ENCODE results near the gene NTN1.

The NTN1 gene

DNA sequence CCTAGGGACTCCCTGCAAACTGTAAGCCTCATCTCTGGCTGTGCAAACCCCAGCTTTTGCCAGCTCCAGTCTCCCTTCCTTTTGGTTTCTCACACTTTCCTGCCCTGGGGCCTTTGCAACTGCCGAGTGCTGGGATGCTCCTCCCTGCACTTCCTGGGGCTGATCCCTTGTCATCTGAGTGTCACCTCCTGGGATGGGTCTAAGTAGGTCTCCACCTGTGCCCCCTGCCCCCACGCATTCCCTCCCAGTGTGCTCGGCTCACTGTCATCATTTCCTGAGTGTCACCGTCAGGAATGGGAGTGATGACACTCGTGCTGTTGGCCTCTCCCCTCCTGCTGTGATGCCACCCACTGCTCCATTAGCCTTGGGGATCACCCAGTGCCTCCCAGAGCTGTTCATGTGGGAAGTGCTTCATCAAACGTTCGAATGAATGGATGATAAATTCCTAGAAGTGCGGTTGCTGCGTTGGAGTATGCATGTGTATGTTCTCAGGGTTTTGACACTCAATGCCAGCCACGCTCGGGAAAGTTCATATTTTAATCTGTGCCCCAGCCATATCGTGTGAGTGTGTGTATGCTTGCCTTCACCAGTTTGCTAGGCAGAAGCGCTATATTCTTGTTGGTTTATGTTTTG lies 189.9 kb downstream of the NTN1 start:
- ChIA-PET POLR2A (interaction anchor here (1.0 kb wide), 1 partner anchor 12 kb away, joined by 4 read pairs; no protein-coding TSS in a partner anchor), CTCF (no interaction called here)
- H3K27ac ChIP-seq (ENCODE audit: extremely low read depth, low read depth, low read length), result no peak overlapping the region
- no peaks in the 10 kb centered on the region; the same call in 1 of the 2 replicates for H3K9me3 ChIP-seq (ENCODE audit: control insufficient read depth, insufficient read depth, low read depth, low read length)
- H3K4me3 ChIP-seq (ENCODE audit: low read depth, low read length), result no peak overlapping the region
- TF ChIP-seq GLIS2 (tag by site-specific recombination; IDR thresholded peaks at IDR 0.05) (0 out of 2 replicates have a peak, but pooled peaks have one; percentile 21), EGR2 (tag by site-specific recombination; IDR thresholded peaks at IDR 0.05; ENCODE audit: low read depth) (peak; percentile 37; the same call in 1 of the 2 replicates), ZNF341 (tag by site-specific recombination; IDR thresholded peaks at IDR 0.05; ENCODE audit: low read depth) (0 out of 2 replicates have a peak, but pooled peaks have one; percentile 20), ZNF350 (tag by site-specific recombination; IDR thresholded peaks at IDR 0.05) (no peak), ZFHX2 (tag by site-specific recombination; conservative IDR thresholded peaks at IDR 0.05) (peak; percentile 31; the same call in 1 of the 2 replicates), GLIS1 (tag by site-specific recombination; IDR thresholded peaks at IDR 0.05) (peak; percentile 98), ZIC2 (tag by site-specific recombination; IDR thresholded peaks at IDR 0.05) (peak; percentile 98)
- TF ChIP-seq, protein P1, sequence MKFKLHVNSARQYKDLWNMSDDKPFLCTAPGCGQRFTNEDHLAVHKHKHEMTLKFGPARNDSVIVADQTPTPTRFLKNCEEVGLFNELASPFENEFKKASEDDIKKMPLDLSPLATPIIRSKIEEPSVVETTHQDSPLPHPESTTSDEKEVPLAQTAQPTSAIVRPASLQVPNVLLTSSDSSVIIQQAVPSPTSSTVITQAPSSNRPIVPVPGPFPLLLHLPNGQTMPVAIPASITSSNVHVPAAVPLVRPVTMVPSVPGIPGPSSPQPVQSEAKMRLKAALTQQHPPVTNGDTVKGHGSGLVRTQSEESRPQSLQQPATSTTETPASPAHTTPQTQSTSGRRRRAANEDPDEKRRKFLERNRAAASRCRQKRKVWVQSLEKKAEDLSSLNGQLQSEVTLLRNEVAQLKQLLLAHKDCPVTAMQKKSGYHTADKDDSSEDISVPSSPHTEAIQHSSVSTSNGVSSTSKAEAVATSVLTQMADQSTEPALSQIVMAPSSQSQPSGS (tag by site-specific recombination; IDR thresholded peaks at IDR 0.05; ENCODE audit: low read depth), result no peak
- H3K4me1 ChIP-seq (ENCODE audit: control insufficient read depth, insufficient read depth, low read length), result no peaks in the 10 kb centered on the region
- peaks cover 4 to 21% of the 10 kb centered on the region in 2 experiments; a peak in 2 of 3 replicates for H3K36me3 ChIP-seq (ENCODE audit: control insufficient read depth in 2 of 2, insufficient read depth in 1 of 2, low read length in 2 of 2)

DNA sequence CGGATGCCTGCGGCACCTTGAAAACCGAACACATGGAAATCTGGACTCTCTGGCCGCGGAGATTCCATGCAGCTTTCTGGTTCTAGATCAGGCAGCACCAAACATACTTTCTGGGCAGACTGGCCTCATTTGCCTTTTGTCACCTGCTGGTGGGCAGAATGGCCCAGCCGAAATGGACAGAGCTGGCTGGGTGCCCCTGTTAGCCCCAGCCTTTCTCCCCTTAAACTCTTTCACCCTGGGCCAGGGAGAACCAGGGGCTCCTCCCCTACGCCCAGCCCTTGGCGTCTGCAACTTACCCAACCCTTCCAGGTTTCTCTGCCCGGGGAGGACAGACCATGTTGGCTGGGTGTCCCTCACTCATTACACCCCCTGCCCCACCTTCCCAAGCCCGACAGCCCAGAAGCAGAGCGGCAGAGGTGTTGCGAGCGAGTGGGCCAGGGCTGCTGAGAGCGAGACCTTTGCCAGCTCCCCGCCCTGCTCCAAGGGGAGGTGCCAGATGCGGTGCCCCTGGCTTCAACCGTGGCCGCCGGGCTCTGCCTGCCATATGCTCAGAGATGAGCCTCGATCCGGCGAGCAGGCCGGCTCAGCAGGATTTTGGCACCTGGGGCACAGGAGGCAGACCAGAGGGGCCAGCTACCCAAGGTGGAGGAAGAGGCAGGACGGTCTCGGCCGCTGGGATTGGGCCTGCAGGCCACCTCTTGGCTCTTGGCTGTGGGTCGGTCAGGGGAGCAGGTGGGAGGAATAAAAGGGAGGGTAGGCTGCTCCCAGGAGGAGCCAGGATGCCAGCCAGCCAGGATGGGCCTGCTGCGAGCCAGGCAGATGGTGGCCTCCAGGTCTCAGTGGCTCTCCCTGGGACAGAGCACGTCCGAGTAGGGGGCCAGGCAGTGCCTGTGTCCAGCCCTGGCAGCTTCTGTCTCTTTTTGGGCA lies 191.3 kb downstream of the NTN1 start:
- no peak overlapping the region for H3K4me3 ChIP-seq (ENCODE audit: low read depth, low read length)
- ChIA-PET CTCF (no interaction called here), POLR2A (no interaction called here)

DNA sequence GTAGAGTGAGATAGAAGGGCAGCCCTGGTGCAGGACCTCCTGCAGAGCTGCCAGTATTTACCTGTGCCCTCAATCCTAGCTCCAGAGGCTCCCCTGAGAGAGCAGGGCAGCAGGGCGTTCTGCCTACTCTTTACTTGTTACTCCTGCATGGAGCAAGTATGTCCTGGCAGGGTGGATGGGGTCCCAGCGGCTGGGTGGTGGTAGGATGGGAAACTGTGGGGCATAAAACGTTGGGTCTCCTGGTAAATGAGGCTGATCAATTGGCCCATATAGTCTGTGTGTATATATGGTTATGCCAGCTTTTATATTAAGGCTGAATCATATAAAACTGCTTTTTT lies 192.0 kb downstream of the NTN1 start:
- TF ChIP-seq YY2 (tag by site-specific recombination; IDR thresholded peaks at IDR 0.05), result no peak
- TF ChIP-seq FEZF1 (tag by site-specific recombination; IDR thresholded peaks at IDR 0.05), result no peak
- TF ChIP-seq SP7 (tag by site-specific recombination; IDR thresholded peaks at IDR 0.05), result no peak
- TF ChIP-seq ZSCAN23 (tag by site-specific recombination; IDR thresholded peaks at IDR 0.05), result no peak
- TF ChIP-seq ZNF174 (tag by site-specific recombination; IDR thresholded peaks at IDR 0.05), result no peak
- TF ChIP-seq ZNF677 (tag by site-specific recombination; IDR thresholded peaks at IDR 0.05), result no peak
- TF ChIP-seq ZNF629 (tag by site-specific recombination; IDR thresholded peaks at IDR 0.05), result no peak
- no peak for TF ChIP-seq ZNF777 (tag by site-specific recombination; IDR thresholded peaks at IDR 0.05; ENCODE audit: borderline replicate concordance)
- TF ChIP-seq ZNF23 (tag by site-specific recombination; IDR thresholded peaks at IDR 0.05; ENCODE audit: borderline replicate concordance), result no peak
- TF ChIP-seq GLIS2 (tag by site-specific recombination; IDR thresholded peaks at IDR 0.05), result no peak
- TF ChIP-seq ZNF24 (tag by site-specific recombination; IDR thresholded peaks at IDR 0.05), result no peak
- no peak for TF ChIP-seq GLI2 (tag by site-specific recombination; IDR thresholded peaks at IDR 0.05; ENCODE audit: borderline replicate concordance, low read depth)
- no peak for TF ChIP-seq SP3 (tag by site-specific recombination; IDR thresholded peaks at IDR 0.05)
- TF ChIP-seq ZNF660 (tag by site-specific recombination; IDR thresholded peaks at IDR 0.05), result no peak
- TF ChIP-seq MYNN (tag by site-specific recombination; IDR thresholded peaks at IDR 0.05; ENCODE audit: borderline replicate concordance), result no peak
- no peaks in the 10 kb centered on the region; the same call in 1 of the 2 replicates for H3K9me3 ChIP-seq (ENCODE audit: control insufficient read depth, insufficient read depth, low read depth, low read length)
- POLR2A ChIA-PET, result no interaction called here

More for the DNA sequence above, 191.3 kb downstream of the NTN1 start:
- H3K4me1 ChIP-seq (ENCODE audit: control insufficient read depth, insufficient read depth, low read length), result no peaks in the 10 kb centered on the region
- no peak overlapping the region for H3K27ac ChIP-seq (ENCODE audit: extremely low read depth, low read depth, low read length)
- H3K36me3 ChIP-seq (ENCODE audit: control insufficient read depth in 2 of 2, insufficient read depth in 1 of 2, low read length in 2 of 2), result peaks cover 4 to 18% of the 10 kb centered on the region in 2 experiments; a peak in 2 of 3 replicates
- TF ChIP-seq ZEB2 (tag by site-specific recombination; IDR thresholded peaks at IDR 0.05), result no peak
- no peak for TF ChIP-seq ZFP3 (tag by site-specific recombination; IDR thresholded peaks at IDR 0.05; ENCODE audit: low read depth)
- TF ChIP-seq ZNF677 (tag by site-specific recombination; IDR thresholded peaks at IDR 0.05), result no peak
- TF ChIP-seq ZFP41 (tag by site-specific recombination; IDR thresholded peaks at IDR 0.05; ENCODE audit: borderline replicate concordance), result no peak
- TF ChIP-seq ZNF416 (tag by site-specific recombination; IDR thresholded peaks at IDR 0.05), result no peak
- no peak for TF ChIP-seq ZNF660 (tag by site-specific recombination; IDR thresholded peaks at IDR 0.05)
- no peaks in the 10 kb centered on the region; the same call in 1 of the 2 replicates for H3K9me3 ChIP-seq (ENCODE audit: control insufficient read depth, insufficient read depth, low read depth, low read length)

More for the DNA sequence above, 192.0 kb downstream of the NTN1 start:
- CTCF ChIA-PET, result interaction anchor here (0.5 kb wide), 1 partner anchor 309 kb away, joined by 3 read pairs; no protein-coding TSS in a partner anchor
- peaks cover 4 to 18% of the 10 kb centered on the region in 2 experiments; a peak in 2 of 3 replicates for H3K36me3 ChIP-seq (ENCODE audit: control insufficient read depth in 2 of 2, insufficient read depth in 1 of 2, low read length in 2 of 2)
- no peak overlapping the region for H3K27ac ChIP-seq (ENCODE audit: extremely low read depth, low read depth, low read length)
- no peaks in the 10 kb centered on the region for H3K4me1 ChIP-seq (ENCODE audit: control insufficient read depth, insufficient read depth, low read length)
- H3K4me3 ChIP-seq (ENCODE audit: low read depth, low read length), result no peak overlapping the region

Data from HEK293 (cell line).